ENCODE measurements around the gene NRGN. TPM values are rescaled to one million over a fixed set of nuclear protein-coding genes. Genes with fewer than 3 reads are reported as not detected.

The NRGN gene
- total RNA-seq, 2 donors from 2014 or later, result 7.3 to 17.5 TPM

- no peak for TF ChIP-seq CTCF (IDR thresholded peaks at IDR 0.05)
- H3K27ac ChIP-seq, result no peak overlapping the region
- DNase-seq (ENCODE audit: low spot score), result no peak
- H3K9me3 ChIP-seq, result no peaks in the 10 kb centered on the region
- peaks cover 16 to 36% of the 10 kb centered on the region in 2 donors for H3K4me1 ChIP-seq (ENCODE audit: control insufficient read depth in 1 of 2, low read depth in 2 of 2)
- no peak overlapping the region for H3K4me3 ChIP-seq
- no peaks in the 10 kb centered on the region for H3K36me3 ChIP-seq
- no peak for ATAC-seq (ENCODE audit: insufficient number of reproducible peaks, low FRiP score, low read depth)
- H3K27me3 ChIP-seq (replicated peaks; ENCODE audit: insufficient read depth), result no peaks in the 10 kb centered on the region
Measured at GRCh38 chr11:124796312-124796711, 56.6 kb downstream of the NRGN start.

Other genes with a start within 250 kb of the NRGN start
- not detected for gene OR8B12, start 196.3 kb upstream of the NRGN start, total RNA-seq
- under 1 TPM in 1 of 2 donors, not detected in 1; 0.81 TPM for gene OR8A1, start 169.9 kb upstream of the NRGN start, total RNA-seq
- gene PANX3, start 128.5 kb upstream of the NRGN start, total RNA-seq, result not detected
- gene TBRG1, start 117.1 kb upstream of the NRGN start, total RNA-seq, result 10 to 100 TPM; 30.3 to 57.8 TPM
- gene SIAE, start 66.2 kb upstream of the NRGN start, total RNA-seq, result 10 to 100 TPM in 1 of 2 donors, 1 to 10 TPM in 1; 9.7 to 20.0 TPM
- 1 to 10 TPM; 3.9 to 6.4 TPM for gene SPA17, start 66.0 kb upstream of the NRGN start, total RNA-seq
- gene VSIG2, start 12.3 kb downstream of the NRGN start, total RNA-seq, result 1 to 10 TPM; 1.2 to 2.7 TPM
- gene ESAM, start 22.3 kb downstream of the NRGN start, total RNA-seq, result 100 to 1,000 TPM in 1 of 2 donors, 10 to 100 TPM in 1; 54.2 to 116 TPM
- gene MSANTD2, start 60.5 kb downstream of the NRGN start, total RNA-seq, result 10 to 100 TPM; 16.4 to 29.4 TPM
- gene ROBO3, start 125.5 kb downstream of the NRGN start, total RNA-seq, result 10 to 100 TPM in 1 of 2 donors, 1 to 10 TPM in 1; 5.5 to 13.7 TPM
- 10 to 100 TPM in 1 of 2 donors, 1 to 10 TPM in 1; 8.5 to 18.8 TPM for gene ROBO4, start 157.9 kb downstream of the NRGN start, total RNA-seq
- under 1 TPM in 1 of 2 donors, not detected in 1; 0.41 TPM for gene HEPN1, start 179.3 kb downstream of the NRGN start, total RNA-seq
- 1 to 10 TPM in 1 of 2 donors, under 1 TPM in 1; 0.49 to 1.2 TPM for gene HEPACAM, start 196.1 kb downstream of the NRGN start, total RNA-seq
- 1 to 10 TPM in 1 of 2 donors, under 1 TPM in 1; 0.49 to 1.2 TPM for gene CCDC15, start 214.3 kb downstream of the NRGN start, total RNA-seq